Right kidney (tissue), 1 donor: ENCODE measurements around the gene NRXN3.

Source experiments
- DNase-seq: peaks from one replicate; pipeline ENCODE4 v3.0.0-alpha.2; 2016

The NRXN3 gene

DNA sequence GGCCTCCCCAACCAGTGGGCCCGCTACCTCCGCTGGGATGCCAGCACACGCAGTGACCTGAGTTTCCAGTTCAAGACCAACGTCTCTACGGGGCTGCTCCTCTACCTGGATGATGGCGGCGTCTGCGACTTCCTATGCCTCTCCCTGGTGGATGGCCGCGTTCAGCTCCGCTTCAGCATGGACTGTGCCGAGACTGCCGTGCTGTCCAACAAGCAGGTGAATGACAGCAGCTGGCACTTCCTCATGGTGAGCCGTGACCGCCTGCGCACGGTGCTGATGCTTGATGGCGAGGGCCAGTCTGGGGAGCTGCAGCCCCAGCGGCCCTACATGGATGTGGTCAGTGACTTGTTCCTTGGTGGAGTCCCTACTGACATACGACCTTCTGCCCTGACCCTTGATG is 73.0 kb downstream of the NRXN3 start:
- DNase-seq, result no peak

DNA sequence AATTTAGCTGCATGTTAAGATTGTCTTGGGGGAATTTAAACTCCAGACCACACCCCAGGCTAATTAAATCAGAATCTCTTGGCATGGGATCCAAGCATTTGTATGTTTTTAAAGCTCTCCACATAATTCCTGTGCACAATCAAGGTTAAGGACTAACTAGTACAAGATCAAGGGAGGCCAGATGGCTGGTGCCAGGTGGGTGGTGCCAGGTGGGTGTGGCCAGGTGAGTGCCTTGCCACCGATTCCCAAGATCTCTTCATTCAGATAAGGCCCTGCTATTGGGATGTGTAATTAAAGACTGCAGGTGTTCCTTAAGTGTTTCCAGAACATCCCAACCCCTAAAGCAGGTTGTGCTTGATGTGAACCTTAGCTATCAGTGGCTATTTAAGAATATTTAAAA is 75.1 kb downstream of the NRXN3 start:
- no peak for DNase-seq

DNA sequence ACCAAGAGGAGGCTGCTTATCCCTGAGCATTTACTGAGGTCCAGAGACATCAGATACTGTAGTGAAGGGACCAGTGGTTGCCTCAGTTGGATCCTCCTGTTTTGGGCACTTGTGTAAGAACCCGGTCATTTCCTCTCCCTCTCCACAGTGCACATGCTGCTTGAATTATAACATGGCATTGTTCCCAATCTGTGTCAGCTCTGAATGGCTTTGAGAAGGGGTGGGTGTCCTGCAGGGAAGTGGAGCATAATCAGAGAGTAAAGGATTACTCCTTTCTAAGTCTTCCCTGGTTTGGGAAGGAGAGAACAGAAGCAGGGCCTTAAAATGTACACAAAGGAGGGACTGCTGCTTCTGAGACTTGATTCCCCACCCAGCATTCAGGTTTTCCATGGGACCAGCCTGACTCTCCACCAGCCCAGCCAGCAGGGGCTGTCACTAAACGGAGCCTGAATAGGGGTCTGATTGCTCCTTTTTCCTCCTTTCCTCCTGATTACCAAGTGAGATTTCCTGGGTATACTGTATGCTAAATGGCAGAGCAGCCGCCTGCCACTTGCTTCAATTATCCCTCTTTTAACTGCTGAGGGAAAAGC is 78.4 kb downstream of the NRXN3 start:
- no peak for DNase-seq

DNA sequence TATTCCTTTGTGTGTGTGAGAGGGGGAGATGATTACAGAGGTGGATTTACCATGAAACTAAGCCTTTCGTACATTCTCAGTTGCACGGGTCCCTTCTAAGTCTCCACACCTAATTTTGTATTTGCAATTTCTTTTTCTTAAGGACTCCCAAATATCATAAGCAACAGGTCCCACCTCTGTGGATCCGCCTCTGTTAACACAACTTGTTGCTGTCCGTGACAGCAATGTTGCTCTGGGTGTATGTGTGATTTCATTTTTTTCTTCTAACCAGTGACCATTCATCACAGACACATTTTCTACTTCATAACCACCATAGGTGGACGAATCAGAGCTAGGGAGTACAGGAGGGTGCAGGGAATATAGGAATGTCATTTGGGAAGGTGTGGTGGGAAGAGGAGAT is 81.1 kb downstream of the NRXN3 start:
- DNase-seq, result no peak

DNA sequence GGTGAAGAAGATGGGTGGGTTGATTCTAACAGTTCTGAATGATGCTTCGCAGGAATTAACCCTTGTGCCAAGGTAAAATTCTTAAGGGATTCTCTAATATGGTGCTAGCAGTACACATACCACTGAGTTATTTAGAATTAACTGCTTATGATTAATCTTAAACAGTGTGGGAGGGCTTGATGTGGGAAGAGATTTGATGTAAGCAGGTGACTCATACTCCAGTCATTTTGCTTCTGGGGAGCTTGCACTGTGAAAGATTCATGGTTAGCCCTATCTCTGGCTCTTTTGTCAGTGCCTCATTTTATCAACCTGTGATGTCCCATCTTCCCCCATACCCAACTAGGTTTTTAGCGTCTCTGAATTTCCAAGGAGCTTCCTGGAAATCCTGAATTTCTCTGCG is 83.8 kb downstream of the NRXN3 start:
- no peak for DNase-seq

DNA sequence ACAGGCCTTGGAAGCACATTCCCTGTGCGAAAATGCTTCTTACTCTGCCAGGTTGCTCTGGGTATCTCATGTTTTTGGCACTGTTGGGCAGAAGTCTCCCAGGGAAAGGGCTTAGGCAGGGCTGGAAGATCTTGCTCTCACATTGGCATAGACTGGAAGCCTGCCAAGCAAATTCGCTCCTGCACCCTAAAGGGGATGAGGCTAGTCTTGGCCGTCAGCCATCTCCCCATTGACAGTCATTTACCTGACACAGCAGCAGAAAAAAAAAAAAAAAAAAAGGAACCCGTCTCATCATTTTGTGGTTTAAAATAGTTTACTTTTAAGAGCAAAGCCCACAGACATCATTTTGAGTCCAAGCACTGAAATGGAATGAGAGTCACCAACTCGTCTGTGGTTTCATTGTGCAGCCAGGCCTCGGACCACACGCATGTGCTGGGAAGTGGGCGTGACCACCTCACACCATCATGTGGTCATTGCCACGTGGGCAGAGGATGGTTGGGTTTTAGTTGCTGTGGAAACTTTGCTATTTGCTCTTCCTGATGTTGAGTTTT is 84.8 kb downstream of the NRXN3 start:
- no peak for DNase-seq

DNA sequence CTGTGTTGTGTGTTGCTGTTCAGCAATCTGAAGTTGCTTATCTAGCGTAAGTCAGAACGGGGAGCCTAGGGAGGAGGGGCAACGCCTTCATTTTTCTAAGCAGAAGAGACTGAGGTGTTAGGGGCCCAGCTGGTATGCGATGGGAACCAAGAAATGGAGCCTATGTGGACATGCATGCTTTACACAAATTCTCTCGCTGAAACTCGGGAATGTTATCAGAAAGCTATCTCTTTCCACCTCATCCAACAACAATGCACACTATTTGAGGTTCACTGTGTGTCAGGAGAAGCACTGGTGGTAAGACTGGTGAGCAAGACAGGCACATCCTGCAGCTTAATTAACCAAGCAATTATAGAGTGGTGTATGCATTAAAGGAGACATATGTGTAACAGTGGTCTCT is 89.7 kb downstream of the NRXN3 start:
- DNase-seq, result no peak

DNA sequence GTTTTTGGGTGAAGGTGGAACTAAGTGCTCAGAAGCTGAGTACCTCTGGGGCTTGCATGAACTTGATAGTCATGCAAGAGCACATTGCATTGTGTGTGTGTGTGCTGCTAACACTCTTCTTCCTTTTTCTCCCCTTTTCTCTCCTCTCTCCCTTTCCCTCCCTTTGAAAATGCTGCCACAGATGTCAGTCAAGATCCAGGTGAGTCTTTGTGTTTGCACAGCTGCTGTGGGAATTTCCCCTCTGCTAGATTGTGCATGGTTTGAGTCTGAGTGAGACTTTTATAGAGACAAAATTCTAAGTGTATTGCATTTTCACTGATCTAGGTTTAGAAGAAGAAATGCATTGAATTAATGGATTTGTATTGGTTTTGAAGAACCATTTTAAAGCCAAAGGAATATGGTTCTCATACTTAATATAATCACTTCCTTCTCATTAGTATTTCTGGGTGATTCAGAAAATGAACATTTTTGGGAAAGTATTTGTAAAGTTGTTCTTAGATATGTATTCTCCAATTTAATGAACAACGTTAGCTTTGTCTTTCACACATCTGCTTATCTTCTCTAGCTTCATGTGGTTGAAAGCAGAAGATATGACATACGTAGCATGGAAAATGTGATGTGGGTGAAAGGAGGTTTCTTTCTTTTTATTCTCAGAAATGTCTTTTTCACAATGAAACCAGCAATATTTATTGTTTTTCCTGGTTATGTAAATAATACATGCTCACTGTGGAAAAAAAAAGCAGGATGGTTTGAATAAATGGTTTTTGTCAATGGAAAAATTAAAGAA is 108.5 kb downstream of the NRXN3 start:
- DNase-seq, result no peak

DNA sequence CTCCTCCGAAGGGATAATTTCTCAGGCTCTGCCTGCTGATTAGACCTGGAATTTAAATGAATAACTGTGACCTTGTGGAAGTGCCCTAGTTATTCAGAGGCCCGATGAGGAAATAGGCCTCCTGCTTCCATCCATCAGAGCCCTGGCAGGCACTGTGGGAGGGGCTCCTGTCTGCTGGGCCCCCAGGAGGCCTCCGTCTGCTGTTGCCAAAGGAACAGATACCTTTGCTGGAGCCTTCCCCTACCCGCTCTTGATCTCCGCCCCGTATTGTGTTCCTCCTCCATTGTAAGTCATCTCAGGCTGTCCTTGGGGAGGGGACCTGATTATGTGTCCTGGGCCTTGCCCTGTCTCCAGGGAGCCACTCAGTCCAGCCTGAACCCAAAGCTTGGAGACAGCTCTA is 112.3 kb downstream of the NRXN3 start:
- DNase-seq, result no peak

DNA sequence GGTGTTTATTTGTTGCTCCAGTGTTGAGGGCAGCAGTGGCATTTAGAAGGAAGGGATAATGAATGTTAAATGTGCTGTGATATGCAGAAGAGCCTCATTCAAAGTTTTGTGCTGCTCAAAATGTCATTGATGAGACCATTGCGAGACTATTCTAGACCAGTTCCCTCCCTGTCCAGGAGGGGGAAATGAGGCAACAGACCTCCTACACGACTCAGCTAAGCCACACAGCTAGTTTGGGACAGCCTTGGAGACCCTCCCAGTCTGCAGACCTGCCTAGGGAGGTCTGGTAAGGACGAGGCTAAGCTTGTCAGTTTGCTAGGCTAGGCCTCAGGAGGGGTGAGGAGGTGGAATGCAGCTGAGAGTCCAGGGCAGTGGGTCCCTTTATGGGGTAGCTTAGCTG is 116.0 kb downstream of the NRXN3 start:
- DNase-seq, result no peak

DNA sequence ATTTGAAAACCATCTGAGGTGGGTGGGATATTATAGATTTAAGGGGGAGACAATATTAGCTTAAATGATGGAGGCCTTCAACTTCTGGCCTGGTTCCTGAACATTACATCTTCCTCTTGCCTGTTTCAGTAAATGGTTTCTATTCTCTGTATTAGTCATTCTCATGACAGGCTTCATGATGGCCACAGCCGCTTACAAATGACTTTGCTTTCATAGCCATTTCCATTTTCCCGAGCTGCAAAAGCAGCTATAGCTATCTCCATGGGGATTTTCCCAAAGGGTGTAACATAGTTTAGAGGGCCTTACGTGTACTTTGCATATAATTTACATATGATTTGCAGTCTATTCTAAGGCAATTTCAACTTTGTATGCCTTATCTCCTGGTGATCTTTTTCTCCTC is 121.8 kb downstream of the NRXN3 start:
- no peak for DNase-seq

DNA sequence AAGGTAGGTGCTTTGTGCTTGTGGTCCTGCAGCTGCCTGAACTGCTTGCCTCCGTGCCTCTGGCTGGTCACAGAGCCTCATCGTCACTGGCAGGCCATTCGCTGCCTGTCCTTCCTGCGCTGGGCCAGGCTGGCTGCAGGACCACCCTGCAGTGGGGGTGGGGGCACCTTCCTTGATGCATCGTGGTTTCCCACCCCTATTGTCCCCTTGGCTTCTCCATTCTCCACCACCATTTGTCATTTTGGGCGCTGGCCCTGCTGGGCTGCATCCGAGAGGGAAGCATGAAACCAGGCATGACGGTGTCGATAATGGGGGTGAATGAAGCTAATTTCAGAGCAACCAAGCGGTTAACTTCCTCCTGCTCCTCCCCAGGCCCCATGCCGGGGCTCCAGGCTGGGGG is 127.7 kb downstream of the NRXN3 start:
- peak; percentile 39 for DNase-seq

DNA sequence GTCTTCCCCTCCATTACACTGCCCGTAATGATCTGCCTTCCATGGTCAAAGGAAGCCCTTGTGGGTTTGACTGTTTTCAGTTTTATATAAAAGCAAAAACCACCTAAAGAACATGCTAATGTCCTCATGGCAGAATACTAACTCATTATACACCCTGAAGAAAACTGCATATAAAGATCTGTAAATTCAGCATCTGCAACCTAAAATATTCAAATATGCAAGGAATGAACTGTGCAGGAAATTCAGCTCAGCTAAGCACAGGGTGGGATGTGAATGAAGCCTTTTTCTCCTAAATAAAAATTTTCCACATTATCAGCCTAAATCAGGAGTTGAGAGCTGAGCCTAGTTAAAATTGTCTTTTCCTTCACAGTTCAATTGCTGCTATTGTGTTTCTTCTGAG is 128.1 kb downstream of the NRXN3 start:
- no peak for DNase-seq

DNA sequence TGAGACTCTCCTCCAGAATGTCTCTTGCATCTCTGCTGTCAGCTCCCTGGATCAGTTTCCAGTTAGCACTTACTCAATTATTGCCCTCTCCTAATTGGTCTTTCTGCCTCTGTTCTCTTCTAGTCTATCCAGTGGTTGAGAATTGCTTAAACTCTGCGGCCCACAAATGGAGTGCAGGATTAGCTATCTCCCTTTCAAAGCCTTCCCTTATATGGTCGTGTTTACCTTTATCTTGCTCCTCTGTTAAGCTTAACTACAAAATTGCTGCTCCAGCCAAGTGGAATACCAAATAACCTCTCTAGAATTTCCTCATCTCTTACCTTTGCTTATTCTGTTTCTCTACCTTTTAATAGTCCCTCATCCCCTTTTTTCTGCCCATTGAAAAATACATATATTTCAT is 132.7 kb downstream of the NRXN3 start:
- no peak for DNase-seq

DNA sequence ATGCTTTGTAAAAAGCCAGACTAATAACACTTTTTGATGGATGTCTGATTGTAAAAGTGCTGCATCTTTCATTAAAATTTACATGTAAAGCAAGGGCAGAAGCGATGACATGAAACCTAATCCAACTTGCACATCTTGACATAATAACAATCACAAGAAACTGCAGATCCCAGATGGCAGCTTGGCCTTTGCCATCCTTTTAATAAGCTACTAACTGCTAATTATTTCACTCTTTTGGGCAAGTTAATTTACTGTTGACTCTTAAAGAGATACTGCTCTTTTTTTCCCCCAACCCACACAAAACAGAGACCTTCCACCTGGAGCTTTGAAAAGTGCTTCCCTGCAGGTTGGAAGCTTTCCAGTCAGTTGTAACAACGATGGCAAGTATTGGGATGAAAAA is 137.5 kb downstream of the NRXN3 start:
- DNase-seq, result no peak

DNA sequence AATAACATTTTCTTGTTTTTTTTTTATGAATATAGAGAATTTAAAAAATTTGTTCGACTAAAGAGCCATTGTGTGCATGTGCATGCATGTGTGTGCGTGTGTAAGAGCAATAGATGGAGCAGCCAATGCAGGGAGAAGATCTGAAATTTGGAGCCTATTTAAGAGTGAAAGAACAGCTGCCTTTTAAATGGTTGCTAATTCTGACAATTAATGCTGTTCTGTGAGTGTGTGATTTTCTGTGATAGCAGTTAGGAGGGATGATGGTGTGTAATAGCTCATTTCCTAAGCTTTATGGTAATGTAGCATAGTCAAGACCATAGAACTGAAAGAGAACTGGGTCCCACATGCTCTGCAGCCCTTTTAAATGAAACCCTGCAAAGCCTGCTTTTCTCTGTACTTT is 137.9 kb downstream of the NRXN3 start:
- DNase-seq, result peak; percentile 2

DNA sequence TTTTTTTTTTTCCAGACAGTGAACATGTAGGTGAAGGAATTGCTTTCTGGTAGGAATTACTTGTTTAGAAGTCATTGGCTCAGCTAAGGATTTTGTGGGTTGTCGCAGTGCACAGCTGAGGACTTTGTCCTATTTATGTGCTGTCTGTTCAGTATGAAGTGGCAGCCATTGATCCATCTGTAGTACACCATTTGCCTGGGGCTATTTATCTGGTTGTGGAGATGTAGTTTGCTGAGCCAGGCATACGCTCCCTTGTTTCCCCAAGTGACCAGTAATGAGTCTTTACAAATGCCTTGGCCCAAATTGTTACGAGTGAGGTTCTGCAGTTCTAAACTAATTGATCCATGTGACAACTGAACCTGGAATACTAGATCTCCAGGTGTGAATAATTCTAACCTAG is 140.1 kb downstream of the NRXN3 start:
- no peak for DNase-seq

DNA sequence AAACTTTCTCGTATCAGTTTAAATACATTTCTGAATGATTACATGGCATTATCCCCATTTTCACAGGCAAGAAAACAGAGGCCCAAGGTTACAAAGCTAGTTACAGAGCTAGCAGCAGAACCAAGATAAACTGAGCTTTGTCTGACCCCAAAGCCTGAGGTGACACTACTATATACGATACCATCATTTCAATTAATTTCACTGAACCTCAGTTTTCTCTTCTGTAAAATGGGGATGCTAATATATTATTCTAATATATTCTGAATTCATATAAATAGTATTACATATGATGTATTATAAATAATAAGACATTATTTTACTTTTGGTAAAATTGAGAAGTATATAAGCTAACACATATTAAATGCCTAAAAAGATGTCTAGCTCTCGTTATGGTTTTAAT is 143.3 kb downstream of the NRXN3 start:
- DNase-seq, result no peak

DNA sequence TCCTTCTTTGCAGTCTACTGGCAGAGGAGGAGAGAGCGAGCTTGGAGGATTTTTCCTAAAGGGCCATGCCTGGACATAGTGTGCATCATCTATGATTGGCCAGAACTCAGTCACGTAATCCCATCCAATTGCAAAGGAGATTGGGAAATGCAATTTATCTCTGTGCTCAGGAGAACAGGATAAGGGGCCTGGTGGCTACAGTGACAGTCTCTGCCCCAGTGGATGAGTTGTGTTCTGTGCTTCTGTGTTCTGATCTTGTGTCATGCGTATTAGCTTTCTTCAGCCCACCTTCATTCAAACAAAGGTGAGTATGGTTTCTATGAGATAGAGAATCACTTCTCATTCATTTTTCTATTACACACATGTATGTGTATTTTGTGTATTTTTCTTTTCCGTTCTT is 144.3 kb downstream of the NRXN3 start:
- DNase-seq, result no peak

DNA sequence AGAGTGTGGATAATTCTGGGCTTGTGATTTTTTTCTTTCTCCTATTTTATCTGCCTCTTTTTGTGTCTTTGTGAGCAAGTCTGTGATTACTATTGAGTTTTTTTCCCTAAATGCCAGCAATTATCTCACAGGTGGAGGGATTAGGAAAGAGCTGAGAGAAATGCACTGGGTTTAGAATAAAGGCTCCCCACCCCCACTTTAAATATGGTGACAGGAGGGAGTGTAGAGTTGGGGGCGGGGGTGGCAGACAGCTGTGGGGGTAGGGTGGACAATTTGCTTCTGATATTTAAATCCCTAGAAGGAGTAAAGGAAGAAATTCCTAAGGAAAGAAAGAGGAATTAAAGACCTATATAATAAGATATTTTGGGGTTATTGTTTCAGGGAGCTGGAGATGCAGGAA is 145.9 kb downstream of the NRXN3 start:
- DNase-seq, result no peak

DNA sequence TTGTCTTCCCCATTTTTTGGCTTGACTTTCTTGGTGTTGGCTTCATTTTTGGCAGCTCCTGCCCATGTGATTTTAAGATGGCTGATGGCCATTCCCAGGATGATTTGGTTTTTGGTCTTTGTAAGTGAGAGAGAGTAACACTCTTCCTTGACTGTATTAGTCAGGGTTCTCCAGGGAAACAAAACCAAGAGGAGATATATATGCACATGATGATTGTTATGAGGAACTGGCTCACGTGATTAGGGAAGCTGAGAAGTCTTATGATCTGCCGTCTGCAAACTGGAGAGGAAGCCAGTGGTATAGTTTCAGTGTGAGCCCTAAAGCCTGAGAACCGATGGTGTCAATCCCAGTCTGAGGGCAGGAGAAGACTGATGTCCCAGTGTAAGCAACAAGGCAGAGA is 146.6 kb downstream of the NRXN3 start:
- DNase-seq, result no peak

DNA sequence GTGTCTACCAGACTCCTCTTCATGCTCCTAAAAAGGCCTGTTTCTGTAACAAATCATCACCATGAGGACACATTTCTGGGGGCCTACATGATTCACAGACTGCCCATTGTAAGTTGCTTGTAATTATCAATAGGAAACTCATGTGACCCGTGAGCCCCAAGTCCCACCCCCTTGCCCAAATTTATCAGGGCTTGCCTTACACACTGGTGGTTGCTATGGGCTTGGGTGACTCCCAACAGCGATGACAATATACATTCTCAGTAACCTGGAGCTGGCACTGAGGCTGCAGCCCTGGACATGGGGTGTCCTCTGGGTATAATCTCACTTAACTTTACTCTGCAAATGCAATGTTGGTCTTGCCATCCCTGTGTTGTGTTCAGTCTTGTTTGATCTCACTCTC is 149.2 kb downstream of the NRXN3 start:
- DNase-seq, result no peak

DNA sequence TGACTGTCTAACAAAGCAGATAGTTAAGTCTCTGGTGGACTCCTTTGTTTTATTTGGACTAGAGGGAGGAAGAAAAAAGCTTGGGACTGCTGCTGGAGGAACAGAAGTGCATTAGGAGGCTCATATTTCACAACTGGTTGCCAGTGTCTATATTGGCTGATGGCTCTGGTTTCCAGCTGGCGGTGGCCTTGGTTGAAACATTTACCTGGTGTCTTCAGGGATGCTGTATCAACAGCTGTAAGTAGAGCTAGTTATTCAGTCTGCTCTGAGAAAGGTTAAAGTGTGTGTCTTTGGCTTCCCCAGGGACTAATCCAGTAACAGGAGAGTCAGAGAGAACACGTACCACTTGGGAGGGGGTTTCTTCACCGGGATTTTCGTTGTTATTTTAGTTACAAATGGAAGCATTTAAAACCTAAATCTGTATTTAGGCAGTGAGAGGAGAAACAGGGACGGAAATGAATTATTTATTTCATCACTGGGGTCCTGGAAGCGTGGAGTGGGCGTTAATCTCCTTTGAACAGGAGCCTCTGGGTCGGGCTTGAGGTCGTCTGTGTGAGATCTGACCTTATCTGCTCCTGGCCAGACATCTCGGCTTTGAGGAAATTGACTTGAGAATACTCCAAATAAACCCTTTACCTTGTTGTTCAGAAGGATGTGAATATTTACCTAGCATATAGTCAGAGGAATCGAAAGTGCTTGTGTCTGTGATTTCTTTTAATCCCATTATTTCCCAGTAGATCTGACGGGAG is 149.9 kb downstream of the NRXN3 start:
- DNase-seq, result no peak

DNA sequence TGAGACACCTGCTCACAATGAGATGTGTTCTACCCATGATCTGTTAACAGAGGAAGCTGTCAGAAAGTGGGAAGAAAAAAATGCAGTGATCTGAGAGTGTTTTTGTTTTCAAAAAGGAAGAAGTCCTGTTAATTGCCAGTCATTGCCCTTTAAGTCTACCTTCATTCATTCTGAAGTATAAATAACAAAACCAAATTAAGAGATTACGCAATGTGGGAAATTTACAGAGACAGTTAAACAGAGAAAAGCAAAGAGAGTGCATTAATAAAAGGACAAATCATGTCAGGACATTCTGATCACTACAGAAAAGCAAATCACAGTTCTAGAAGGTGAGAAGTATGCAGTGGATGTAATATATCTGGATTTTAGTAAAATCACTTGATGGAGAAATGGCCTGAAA is 154.2 kb downstream of the NRXN3 start:
- DNase-seq, result no peak
